ENCODE results near the gene EXOSC10. TPM values are rescaled to one million over a fixed set of nuclear protein-coding genes. Genes with fewer than 3 reads are reported as not detected.
"Not testable (repeated sequence)": the region's sequence is repeated elsewhere in the genome, so short reads cannot be mapped to it uniquely, and the experiment has no call there.

Gene EXOSC10
- polyA plus RNA-seq, 1 experiment, result 65.9 TPM

- no peaks in the 10 kb centered on the region for H3K27me3 ChIP-seq (ENCODE audit: control insufficient read depth, insufficient read depth, low read length)
- POLR2A ChIA-PET, result no interaction called here
- H3K4me3 ChIP-seq (ENCODE audit: low read depth, low read length), result no peak overlapping the region
- H3K9me3 ChIP-seq (ENCODE audit: control insufficient read depth, insufficient read depth, low read length), result no peaks in the 10 kb centered on the region; the same call in 1 of the 2 replicates
- peak overlapping the region; percentile 31 for H3K27ac ChIP-seq (ENCODE audit: low read depth, low read length)
- CTCF ChIA-PET, result interaction anchor here (2.7 kb wide), 1 partner anchor 64 kb away, joined by 12 read pairs; no protein-coding TSS in a partner anchor
- no peak for TF ChIP-seq CTCF (IDR thresholded peaks at IDR 0.05; ENCODE audit: low read depth, low read length)
- DNase-seq (ENCODE audit: low read depth, low spot score), result no peak
Measured at GRCh38 chr1:11101347-11101746, 1.7 kb upstream of the EXOSC10 start.

GRCh38 chr1:11100806-11101205 is 1.1 kb upstream of the EXOSC10 start:
- DNase-seq (ENCODE audit: low read depth, low spot score); H3K27me3 ChIP-seq (ENCODE audit: control insufficient read depth, insufficient read depth, low read length); POLR2A ChIA-PET; H3K9me3 ChIP-seq (ENCODE audit: control insufficient read depth, insufficient read depth, low read length); H3K4me3 ChIP-seq (ENCODE audit: low read depth, low read length); H3K27ac ChIP-seq (ENCODE audit: low read depth, low read length): not testable (repeated sequence)
- CTCF ChIA-PET, result interaction anchor here (2.7 kb wide), 1 partner anchor 63 kb away, joined by 12 read pairs; no protein-coding TSS in a partner anchor

- Histone ChIP-seq H3K4me3 (ENCODE audit: low read depth, low read length) (peak overlapping the region; percentile 95), H3K9me3 (ENCODE audit: control insufficient read depth, insufficient read depth, low read length) (no peaks in the 10 kb centered on the region; the same call in 1 of the 2 replicates), H3K27ac (ENCODE audit: low read depth, low read length) (no peak overlapping the region), H3K27me3 (ENCODE audit: control insufficient read depth, insufficient read depth, low read length) (no peaks in the 10 kb centered on the region)
- no peak for DNase-seq (ENCODE audit: low read depth, low spot score)
- no peak for TF ChIP-seq CTCF (IDR thresholded peaks at IDR 0.05; ENCODE audit: low read depth, low read length)
- POLR2A ChIA-PET, result interaction anchor here (0.6 to 1.0 kb wide), 3 partner anchors 18 to 59 kb away, joined by 3 to 4 read pairs (median 3); no protein-coding TSS in a partner anchor
- CTCF ChIA-PET, result interaction anchor here (1.2 to 2.9 kb wide), 2 partner anchors 63 to 141 kb away, joined by 4 to 20 read pairs; no protein-coding TSS in a partner anchor
Measured at GRCh38 chr1:11100149-11100493, 452 bp upstream of the EXOSC10 start.

GRCh38 chr1:11098931-11099309 is 749 bp downstream of the EXOSC10 start:
- Histone ChIP-seq H3K4me3 (ENCODE audit: low read depth, low read length) (peak overlapping the region; percentile 95), H3K27me3 (ENCODE audit: control insufficient read depth, insufficient read depth, low read length) (no peaks in the 10 kb centered on the region), H3K9me3 (ENCODE audit: control insufficient read depth, insufficient read depth, low read length) (no peaks in the 10 kb centered on the region; the same call in 1 of the 2 replicates), H3K27ac (ENCODE audit: low read depth, low read length) (no peak overlapping the region)
- POLR2A ChIA-PET, result no interaction called here
- no peak for TF ChIP-seq CTCF (IDR thresholded peaks at IDR 0.05; ENCODE audit: low read depth, low read length)
- DNase-seq (ENCODE audit: low read depth, low spot score), result no peak
- CTCF ChIA-PET, result interaction anchor here (0.6 to 2.9 kb wide), 6 partner anchors 12 to 547 kb away, joined by 3 to 20 read pairs (median 4); no protein-coding TSS in a partner anchor

- H3K27ac ChIP-seq (ENCODE audit: low read depth, low read length); H3K4me3 ChIP-seq (ENCODE audit: low read depth, low read length); H3K27me3 ChIP-seq (ENCODE audit: control insufficient read depth, insufficient read depth, low read length); POLR2A ChIA-PET; H3K9me3 ChIP-seq (ENCODE audit: control insufficient read depth, insufficient read depth, low read length); DNase-seq (ENCODE audit: low read depth, low spot score): not testable (repeated sequence)
- CTCF ChIA-PET, result interaction anchor here (0.9 kb wide), 1 partner anchor 46 kb away, joined by 4 read pairs; no protein-coding TSS in a partner anchor
Measured at GRCh38 chr1:11083784-11084183, 15.9 kb downstream of the EXOSC10 start.

GRCh38 chr1:11080931-11081330 is 18.7 kb downstream of the EXOSC10 start:
- ChIA-PET POLR2A (no interaction called here), CTCF (interaction anchor here (5.4 kb wide), 1 partner anchor 43 kb away, joined by 30 read pairs; no protein-coding TSS in a partner anchor)
- Histone ChIP-seq H3K9me3 (ENCODE audit: control insufficient read depth, insufficient read depth, low read length) (no peaks in the 10 kb centered on the region), H3K4me3 (ENCODE audit: low read depth, low read length) (no peak overlapping the region), H3K27me3 (ENCODE audit: control insufficient read depth, insufficient read depth, low read length) (no peaks in the 10 kb centered on the region), H3K27ac (ENCODE audit: low read depth, low read length) (no peak overlapping the region)
- DNase-seq (ENCODE audit: low read depth, low spot score), result no peak
- no peak for TF ChIP-seq CTCF (IDR thresholded peaks at IDR 0.05; ENCODE audit: low read depth, low read length)
